K562 (cell line): ENCODE results near the gene TEX261. TPM values are rescaled to one million over a fixed set of nuclear protein-coding genes. Genes with fewer than 3 reads are reported as not detected.

Experiments used
- BDP1 ChIP-seq: IDR thresholded peaks from 3 replicates; pipeline ENCODE4 v1.6.1; 2011; ENCODE audit not compliant: insufficient read length, insufficient read depth
- CTCF ChIP-seq, 3 experiments: IDR thresholded peaks in 2 of 3; conservative IDR thresholded peaks in 1 of 3; 2 replicates each; pipeline ENCODE4 v1.5.1; 2011 to 2012; ENCODE audit warnings: low read length in 3 of 3, mild to moderate bottlenecking in 3 of 3, control low read depth in 2 of 3, improper control_type of control experiment in 1 of 3, inconsistent platforms in 1 of 3, low read depth in 1 of 3, mixed read lengths in 1 of 3, moderate library complexity in 1 of 3; ENCODE audit not compliant: insufficient read depth in 2 of 3
- LCOR ChIP-seq: sonication (generic); formaldehyde crosslinking; IDR thresholded peaks from 2 replicates; pipeline ENCODE4 v1.8.0; 2022; ENCODE audit warnings: mild to moderate bottlenecking, missing genetic modification reagents
- MCM5 ChIP-seq: fragments of 450-650 bp; IDR thresholded peaks from 2 replicates; pipeline ENCODE4 v1.6.1; 2016; ENCODE audit warnings: low read depth
- PKNOX1 ChIP-seq: fragments of 450-650 bp; IDR thresholded peaks from 2 replicates; pipeline ENCODE4 v1.6.1; 2016
- RB1 ChIP-seq: fragments of 450-650 bp; IDR thresholded peaks from 2 replicates; pipeline ENCODE4 v1.6.1; 2017; ENCODE audit warnings: low read depth, mild to moderate bottlenecking
- TRIM25 ChIP-seq: fragments of 450-650 bp; IDR thresholded peaks from 2 replicates; pipeline ENCODE4 v1.7.0; 2016; ENCODE audit warnings: borderline replicate concordance
- ZBTB11 ChIP-seq, 3 experiments: fragments of 200-800 bp in 1 of 3; fragments of 250-450 bp in 1 of 3; fragments of 450-650 bp in 1 of 3; sonication (Bioruptor Pico) in 1 of 3; sonication (Bioruptor generic) in 1 of 3; formaldehyde crosslinking in 1 of 3; IDR thresholded peaks; 2 replicates each; pipeline versions ENCODE4 v1.6.1 to v1.8.0; 2016 to 2022; ENCODE audit warnings: mild to moderate bottlenecking in 2 of 3, missing genetic modification characterization in 2 of 3, missing compliant biosample characterization in 1 of 3, moderate library complexity in 1 of 3
- ZNF184 ChIP-seq: sonication (generic); formaldehyde crosslinking; IDR thresholded peaks from 2 replicates; pipeline ENCODE4 v1.5.0; 2020; ENCODE audit warnings: missing genetic modification reagents
- ZNF347 ChIP-seq: fragments of 450-650 bp; formaldehyde crosslinking; IDR thresholded peaks from 2 replicates; pipeline ENCODE4 v1.4.0; 2020; ENCODE audit warnings: low read depth, mild to moderate bottlenecking, moderate library complexity
- polyA plus RNA-seq, 8 experiments: library from polyadenylated mRNA; depleted of rRNA in 4 of 8; stranded (reverse) in 5 of 8; unstranded in 3 of 8; fragments of >200 nt; fragmentation: Nextera tagmentation in 2 of 8; fragmentation: Illumina TruSeq in 1 of 8; extraction: Ambion mirVana in 2 of 8; extraction: Trizol in 1 of 8; gene quantifications; 2 replicates each; pipeline versions ENCODE4 v1.2.1 to v1.2.3, GENCODE V29; 2011 to 2014; ENCODE audit warnings: inconsistent platforms in 1 of 8, missing spikeins in 1 of 8
- total RNA-seq, 7 experiments: library from RNA; depleted of rRNA in 6 of 7; stranded (reverse); fragments of >200 nt in 6 of 7; fragmentation: Illumina TruSeq in 2 of 7; extraction: Trizol in 2 of 7; gene quantifications; 2 replicates each; pipeline versions ENCODE4 v1.2.1 to v1.2.3, GENCODE V29; 2011 to 2021; ENCODE audit warnings: low replicate concordance in 1 of 7
- TF ChIP-seq, protein P1 (sequence below): IDR thresholded peaks from 3 replicates; pipeline ENCODE4 v1.6.1; 2011; ENCODE audit warnings: borderline replicate concordance, mild to moderate bottlenecking, moderate library complexity; ENCODE audit not compliant: insufficient read length; ENCODE audit errors: extremely low read depth
- TF ChIP-seq, protein P2 (sequence below): fragments of 450-650 bp; conservative IDR thresholded peaks from 2 replicates; pipeline ENCODE4 v1.6.1; 2016; ENCODE audit warnings: missing genetic modification characterization, low read depth, mild to moderate bottlenecking, control low read depth, missing compliant biosample characterization

Gene TEX261
- total and polyA plus RNA-seq, 9 of the 15 experiments (the other 6 are each of a cell fraction or from before 2014, with no cell fraction given) = 11.9 to 110 (median 51.9) TPM

GRCh38 chr2:71000780-71001591 lies 6.3 kb upstream of the TEX261 start (continued):
- TF ChIP-seq ZBTB11 (CRISPR knock-in tag; IDR thresholded peaks at IDR 0.05) (peak in 1 of 3 experiments; percentile 84; a peak in 3 of 6 replicates), PKNOX1 (no peak), ZNF184 (CRISPR knock-in tag) (no peak), TRIM25 (no peak), LCOR (peak; percentile 58; the same call in 1 of the 2 replicates), CTCF (IDR thresholded peaks at IDR 0.05 in 2 of 3, conservative IDR thresholded peaks at IDR 0.05 in 1 of 3; ENCODE audit: insufficient read depth in 2 of 3, low read depth in 1 of 3, low read length in 3 of 3) (peak; percentile 89 to 95 (median 91)), MCM5 (no peak), RB1 (peak; percentile 60; the same call in 1 of the 2 replicates), ZNF347 (CRISPR knock-in tag) (no peak), BDP1 (no peak)
- TF ChIP-seq, protein P1, sequence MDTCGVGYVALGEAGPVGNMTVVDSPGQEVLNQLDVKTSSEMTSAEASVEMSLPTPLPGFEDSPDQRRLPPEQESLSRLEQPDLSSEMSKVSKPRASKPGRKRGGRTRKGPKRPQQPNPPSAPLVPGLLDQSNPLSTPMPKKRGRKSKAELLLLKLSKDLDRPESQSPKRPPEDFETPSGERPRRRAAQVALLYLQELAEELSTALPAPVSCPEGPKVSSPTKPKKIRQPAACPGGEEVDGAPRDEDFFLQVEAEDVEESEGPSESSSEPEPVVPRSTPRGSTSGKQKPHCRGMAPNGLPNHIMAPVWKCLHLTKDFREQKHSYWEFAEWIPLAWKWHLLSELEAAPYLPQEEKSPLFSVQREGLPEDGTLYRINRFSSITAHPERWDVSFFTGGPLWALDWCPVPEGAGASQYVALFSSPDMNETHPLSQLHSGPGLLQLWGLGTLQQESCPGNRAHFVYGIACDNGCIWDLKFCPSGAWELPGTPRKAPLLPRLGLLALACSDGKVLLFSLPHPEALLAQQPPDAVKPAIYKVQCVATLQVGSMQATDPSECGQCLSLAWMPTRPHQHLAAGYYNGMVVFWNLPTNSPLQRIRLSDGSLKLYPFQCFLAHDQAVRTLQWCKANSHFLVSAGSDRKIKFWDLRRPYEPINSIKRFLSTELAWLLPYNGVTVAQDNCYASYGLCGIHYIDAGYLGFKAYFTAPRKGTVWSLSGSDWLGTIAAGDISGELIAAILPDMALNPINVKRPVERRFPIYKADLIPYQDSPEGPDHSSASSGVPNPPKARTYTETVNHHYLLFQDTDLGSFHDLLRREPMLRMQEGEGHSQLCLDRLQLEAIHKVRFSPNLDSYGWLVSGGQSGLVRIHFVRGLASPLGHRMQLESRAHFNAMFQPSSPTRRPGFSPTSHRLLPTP = no peak
- TF ChIP-seq, protein P2, sequence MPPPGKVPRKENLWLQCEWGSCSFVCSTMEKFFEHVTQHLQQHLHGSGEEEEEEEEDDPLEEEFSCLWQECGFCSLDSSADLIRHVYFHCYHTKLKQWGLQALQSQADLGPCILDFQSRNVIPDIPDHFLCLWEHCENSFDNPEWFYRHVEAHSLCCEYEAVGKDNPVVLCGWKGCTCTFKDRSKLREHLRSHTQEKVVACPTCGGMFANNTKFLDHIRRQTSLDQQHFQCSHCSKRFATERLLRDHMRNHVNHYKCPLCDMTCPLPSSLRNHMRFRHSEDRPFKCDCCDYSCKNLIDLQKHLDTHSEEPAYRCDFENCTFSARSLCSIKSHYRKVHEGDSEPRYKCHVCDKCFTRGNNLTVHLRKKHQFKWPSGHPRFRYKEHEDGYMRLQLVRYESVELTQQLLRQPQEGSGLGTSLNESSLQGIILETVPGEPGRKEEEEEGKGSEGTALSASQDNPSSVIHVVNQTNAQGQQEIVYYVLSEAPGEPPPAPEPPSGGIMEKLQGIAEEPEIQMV (tag) = no peak
